Activated T-cell treated with anti-CD3 and anti-CD28 coated beads, Interleukin-2, amount 50 U/mL, for 72 hours (primary cell): ENCODE measurements around the gene AFDN. TPM values are rescaled to one million over a fixed set of nuclear protein-coding genes. Genes with fewer than 3 reads are reported as not detected.

ENCODE experiments used
- ATAC-seq, 2 donors: fragments of 150-1000 bp; cut with Tn5 transposase; replicated peaks in 1 of 2; 2 replicates each; pipeline ENCODE4 v1.10.0; 2021; ENCODE audit warnings: moderate library complexity in 2 of 2, mild to moderate bottlenecking in 1 of 2
- DNase-seq, 2 donors: peaks; one replicate each; pipeline ENCODE4 v3.0.0; 2021 to 2022; ENCODE audit warnings: mixed read lengths in 1 of 2
- H3K27ac Mint-ChIP-seq: one replicate; pipeline ENCODE4 v1.8.0; 2022; ENCODE audit warnings: mild to moderate bottlenecking, moderate library complexity, mixed read lengths
- H3K27me3 Mint-ChIP-seq: one replicate; pipeline ENCODE4 v1.8.0; 2022; ENCODE audit warnings: low read depth, mixed read lengths
- H3K36me3 Mint-ChIP-seq, 2 donors: one replicate each; pipeline ENCODE4 v1.8.0; 2022; ENCODE audit warnings: mixed read lengths in 2 of 2, mild to moderate bottlenecking in 1 of 2; ENCODE audit not compliant: insufficient read depth in 2 of 2
- H3K4me1 Mint-ChIP-seq: one replicate; pipeline ENCODE4 v1.8.0; 2022; ENCODE audit warnings: low read depth, mixed read lengths
- H3K4me3 Mint-ChIP-seq, 2 donors: one replicate each; pipeline ENCODE4 v1.8.0; 2022; ENCODE audit warnings: mild to moderate bottlenecking in 2 of 2, mixed read lengths in 2 of 2, moderate library complexity in 2 of 2
- H3K9me3 Mint-ChIP-seq, 2 donors: one replicate each; pipeline ENCODE4 v1.8.0; 2022; ENCODE audit warnings: mixed read lengths in 2 of 2
- total RNA-seq, 2 donors: library from RNA; stranded (reverse); gene quantifications; one replicate each; pipeline ENCODE4 v1.2.3, GENCODE V29; 2022

AFDN gene
- total RNA-seq, 2 donors from 2014 or later = 21.6 to 31.9 TPM

GRCh38 chr6:167921831-167922230, 95.1 kb downstream of the AFDN start:
- Mint-ChIP-seq H3K27me3 (no peaks in the 10 kb centered on the region), H3K36me3 (peaks cover 0 to 2% of the 10 kb centered on the region in 2 donors), H3K9me3 (no peaks in the 10 kb centered on the region), H3K4me1 (no peaks in the 10 kb centered on the region), H3K4me3 (no peak overlapping the region), H3K27ac (no peak overlapping the region)
- DNase-seq (no peak), ATAC-seq (no peak)

GRCh38 chr6:167925026-167925425, 98.3 kb downstream of the AFDN start:
- no peak overlapping the region for H3K27ac Mint-ChIP-seq
- H3K9me3 Mint-ChIP-seq = no peaks in the 10 kb centered on the region
- no peaks in the 10 kb centered on the region for H3K4me1 Mint-ChIP-seq
- no peak overlapping the region for H3K4me3 Mint-ChIP-seq
- DNase-seq = no peak
- no peak for ATAC-seq
- H3K36me3 Mint-ChIP-seq = no peaks in the 10 kb centered on the region
- H3K27me3 Mint-ChIP-seq = no peaks in the 10 kb centered on the region

- ATAC-seq = no peak
- no peak overlapping the region for H3K27ac Mint-ChIP-seq
- H3K27me3 Mint-ChIP-seq = no peaks in the 10 kb centered on the region
- no peaks in the 10 kb centered on the region for H3K4me1 Mint-ChIP-seq
- H3K9me3 Mint-ChIP-seq = no peaks in the 10 kb centered on the region
- H3K36me3 Mint-ChIP-seq = no peaks in the 10 kb centered on the region
- H3K4me3 Mint-ChIP-seq = no peak overlapping the region
- DNase-seq = no peak
Measured at GRCh38 chr6:167927246-167927645, 100.5 kb downstream of the AFDN start.

- H3K36me3 Mint-ChIP-seq = no peaks in the 10 kb centered on the region
- H3K27me3 Mint-ChIP-seq = no peaks in the 10 kb centered on the region
- no peak for ATAC-seq
- no peaks in the 10 kb centered on the region for H3K9me3 Mint-ChIP-seq
- no peak overlapping the region for H3K27ac Mint-ChIP-seq
- no peak overlapping the region for H3K4me3 Mint-ChIP-seq
- H3K4me1 Mint-ChIP-seq = no peaks in the 10 kb centered on the region
- no peak for DNase-seq
Measured at GRCh38 chr6:167928111-167928510, 101.4 kb downstream of the AFDN start.

DNA sequence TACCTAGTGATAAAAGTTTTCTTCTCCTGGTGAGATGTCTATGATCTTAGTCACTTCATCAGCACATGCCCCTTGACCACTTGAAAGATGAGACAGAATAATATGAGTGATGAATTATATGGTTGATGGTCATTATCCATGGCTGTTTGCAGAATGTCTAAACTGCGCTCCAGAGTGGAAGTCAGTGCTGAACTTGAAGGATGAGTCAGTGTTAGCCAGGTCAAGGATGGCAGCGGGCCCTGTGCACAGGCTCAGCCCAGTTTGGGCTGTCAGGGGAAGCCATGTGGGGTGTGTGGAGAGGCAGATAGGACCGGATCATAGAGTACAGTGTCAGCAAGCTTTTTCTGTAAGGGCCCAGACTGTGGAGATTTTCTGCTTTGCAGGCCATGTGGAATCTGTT, 103.6 kb downstream of the AFDN start:
- Mint-ChIP-seq H3K36me3 (no peaks in the 10 kb centered on the region), H3K4me3 (no peak overlapping the region), H3K4me1 (no peaks in the 10 kb centered on the region), H3K27me3 (no peaks in the 10 kb centered on the region), H3K9me3 (no peaks in the 10 kb centered on the region), H3K27ac (no peak overlapping the region)
- no peak for ATAC-seq
- no peak for DNase-seq

GRCh38 chr6:167932468-167933276, 106.0 kb downstream of the AFDN start:
- Mint-ChIP-seq H3K27me3 (peaks cover 2% of the 10 kb centered on the region), H3K4me1 (no peaks in the 10 kb centered on the region), H3K27ac (no peak overlapping the region), H3K4me3 (no peak overlapping the region), H3K9me3 (no peaks in the 10 kb centered on the region), H3K36me3 (no peaks in the 10 kb centered on the region)
- ATAC-seq = no peak
- DNase-seq = no peak

- Mint-ChIP-seq H3K9me3 (no peaks in the 10 kb centered on the region), H3K36me3 (peaks cover 0 to 2% of the 10 kb centered on the region in 2 donors), H3K4me3 (no peak overlapping the region), H3K4me1 (no peaks in the 10 kb centered on the region), H3K27me3 (peaks cover 8% of the 10 kb centered on the region), H3K27ac (no peak overlapping the region)
- ATAC-seq (no peak), DNase-seq (no peak)
Measured at GRCh38 chr6:167933290-167933689, 106.6 kb downstream of the AFDN start.

DNA sequence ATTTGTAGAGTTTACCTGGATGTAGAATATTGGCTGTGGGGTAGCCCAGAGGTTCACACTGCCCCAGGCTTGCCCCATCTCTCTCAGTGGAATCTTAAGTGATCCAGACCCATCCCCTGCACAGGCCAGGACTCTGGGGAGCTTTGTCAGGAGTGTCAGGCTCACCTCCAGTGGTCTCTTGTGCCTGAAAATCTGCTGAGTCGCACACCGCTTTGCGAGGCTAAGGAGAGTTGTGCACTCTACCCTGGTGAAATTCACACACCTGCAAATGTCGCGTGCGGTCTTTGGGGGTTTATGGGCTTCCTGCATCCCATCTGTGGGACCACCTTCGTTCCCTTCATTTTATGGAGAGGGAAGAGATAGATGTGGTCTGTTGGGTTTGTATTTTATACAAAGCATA, 107.1 kb downstream of the AFDN start:
- Mint-ChIP-seq H3K27me3 (peaks cover 13% of the 10 kb centered on the region), H3K27ac (no peak overlapping the region), H3K4me3 (no peak overlapping the region), H3K36me3 (peaks cover 0 to 2% of the 10 kb centered on the region in 2 donors), H3K4me1 (no peaks in the 10 kb centered on the region), H3K9me3 (no peaks in the 10 kb centered on the region)
- DNase-seq = no peak
- no peak for ATAC-seq

GRCh38 chr6:167934426-167934864, 107.7 kb downstream of the AFDN start:
- H3K9me3 Mint-ChIP-seq = no peaks in the 10 kb centered on the region
- H3K27me3 Mint-ChIP-seq = peaks cover 14% of the 10 kb centered on the region
- H3K27ac Mint-ChIP-seq = no peak overlapping the region
- ATAC-seq (no peak), DNase-seq (no peak)
- H3K4me1 Mint-ChIP-seq = no peaks in the 10 kb centered on the region
- no peak overlapping the region for H3K4me3 Mint-ChIP-seq
- H3K36me3 Mint-ChIP-seq = peaks cover 0 to 2% of the 10 kb centered on the region in 2 donors

DNA sequence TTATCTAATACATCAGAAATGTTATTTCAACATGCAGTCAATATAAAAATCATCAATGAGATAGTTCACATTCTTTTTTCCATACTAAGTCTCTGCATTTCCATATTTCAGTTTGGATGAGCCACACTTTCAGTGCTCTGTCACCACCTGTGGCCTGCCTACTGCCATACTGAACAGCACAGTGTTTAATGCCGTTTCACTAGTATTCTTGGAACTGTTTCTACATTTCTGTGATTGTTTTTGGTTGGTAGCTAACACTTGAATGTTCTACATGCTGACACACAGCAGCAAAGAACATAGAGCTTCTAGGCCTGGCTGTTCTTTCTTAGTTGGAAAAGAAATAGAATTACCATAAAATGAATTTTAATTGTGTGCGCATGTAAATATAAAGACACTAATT, 109.3 kb downstream of the AFDN start:
- ATAC-seq = no peak
- peaks cover 14% of the 10 kb centered on the region for H3K27me3 Mint-ChIP-seq
- no peak overlapping the region for H3K27ac Mint-ChIP-seq
- peaks cover 0 to 2% of the 10 kb centered on the region in 2 donors for H3K36me3 Mint-ChIP-seq
- no peaks in the 10 kb centered on the region for H3K9me3 Mint-ChIP-seq
- H3K4me3 Mint-ChIP-seq = no peak overlapping the region
- no peaks in the 10 kb centered on the region for H3K4me1 Mint-ChIP-seq
- DNase-seq = no peak

- Mint-ChIP-seq H3K27ac (no peak overlapping the region), H3K27me3 (peaks cover 14% of the 10 kb centered on the region), H3K4me1 (no peaks in the 10 kb centered on the region), H3K4me3 (no peak overlapping the region), H3K36me3 (peaks cover 0 to 2% of the 10 kb centered on the region in 2 donors), H3K9me3 (no peaks in the 10 kb centered on the region)
- DNase-seq (no peak), ATAC-seq (no peak)
Measured at GRCh38 chr6:167937301-167937700, 110.6 kb downstream of the AFDN start.

- H3K36me3 Mint-ChIP-seq = peaks cover 0 to 2% of the 10 kb centered on the region in 2 donors
- H3K27me3 Mint-ChIP-seq = peaks cover 14% of the 10 kb centered on the region
- H3K9me3 Mint-ChIP-seq = no peaks in the 10 kb centered on the region
- no peaks in the 10 kb centered on the region for H3K4me1 Mint-ChIP-seq
- no peak for ATAC-seq
- DNase-seq = no peak
- H3K4me3 Mint-ChIP-seq = no peak overlapping the region
- no peak overlapping the region for H3K27ac Mint-ChIP-seq
Measured at GRCh38 chr6:167937948-167938911, 111.5 kb downstream of the AFDN start.

- H3K27ac Mint-ChIP-seq = no peak overlapping the region
- H3K4me3 Mint-ChIP-seq = no peak overlapping the region
- no peaks in the 10 kb centered on the region for H3K4me1 Mint-ChIP-seq
- H3K36me3 Mint-ChIP-seq = peaks cover 0 to 2% of the 10 kb centered on the region in 2 donors
- H3K9me3 Mint-ChIP-seq = no peaks in the 10 kb centered on the region
- no peak for DNase-seq
- ATAC-seq = no peak
- peaks cover 14% of the 10 kb centered on the region for H3K27me3 Mint-ChIP-seq
Measured at GRCh38 chr6:167941822-167942221, 115.1 kb downstream of the AFDN start.
